Measurements from ENCODE around the gene SLC25A17.
"Not testable (repeated sequence)": the region's sequence is repeated elsewhere in the genome, so short reads cannot be mapped to it uniquely, and the experiment has no call there.

Gene SLC25A17

DNA sequence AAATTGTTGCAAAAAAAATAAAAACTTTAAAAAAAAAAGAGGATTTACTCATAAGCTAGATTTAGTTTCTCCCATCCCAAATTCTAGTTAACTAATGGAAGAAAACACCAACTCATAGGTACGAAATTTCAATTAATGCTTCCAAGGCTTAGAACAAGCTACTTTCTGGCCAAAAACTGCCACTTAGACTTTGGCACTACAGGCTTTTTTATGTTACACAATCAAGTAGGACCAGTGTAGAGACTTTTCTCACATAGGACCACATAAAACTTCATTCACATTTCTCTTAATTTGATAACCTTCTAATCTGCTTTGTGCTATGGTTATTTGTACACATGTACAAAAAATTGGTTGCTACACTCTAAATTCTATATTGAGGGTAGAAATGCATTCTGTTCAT lies 34.2 kb upstream of the SLC25A17 start:
- no peak overlapping the region for H3K4me3 ChIP-seq (ENCODE audit: low read depth in 1 of 2, low read length in 1 of 2)
- H3K27me3 ChIP-seq = no peaks in the 10 kb centered on the region
- H3K27ac ChIP-seq = no peak overlapping the region
- H3K36me3 ChIP-seq = peaks cover 5% of the 10 kb centered on the region
- no peaks in the 10 kb centered on the region for H3K9me3 ChIP-seq
- TF ChIP-seq, protein P1, sequence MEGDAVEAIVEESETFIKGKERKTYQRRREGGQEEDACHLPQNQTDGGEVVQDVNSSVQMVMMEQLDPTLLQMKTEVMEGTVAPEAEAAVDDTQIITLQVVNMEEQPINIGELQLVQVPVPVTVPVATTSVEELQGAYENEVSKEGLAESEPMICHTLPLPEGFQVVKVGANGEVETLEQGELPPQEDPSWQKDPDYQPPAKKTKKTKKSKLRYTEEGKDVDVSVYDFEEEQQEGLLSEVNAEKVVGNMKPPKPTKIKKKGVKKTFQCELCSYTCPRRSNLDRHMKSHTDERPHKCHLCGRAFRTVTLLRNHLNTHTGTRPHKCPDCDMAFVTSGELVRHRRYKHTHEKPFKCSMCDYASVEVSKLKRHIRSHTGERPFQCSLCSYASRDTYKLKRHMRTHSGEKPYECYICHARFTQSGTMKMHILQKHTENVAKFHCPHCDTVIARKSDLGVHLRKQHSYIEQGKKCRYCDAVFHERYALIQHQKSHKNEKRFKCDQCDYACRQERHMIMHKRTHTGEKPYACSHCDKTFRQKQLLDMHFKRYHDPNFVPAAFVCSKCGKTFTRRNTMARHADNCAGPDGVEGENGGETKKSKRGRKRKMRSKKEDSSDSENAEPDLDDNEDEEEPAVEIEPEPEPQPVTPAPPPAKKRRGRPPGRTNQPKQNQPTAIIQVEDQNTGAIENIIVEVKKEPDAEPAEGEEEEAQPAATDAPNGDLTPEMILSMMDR (IDR thresholded peaks at IDR 0.05) = no peak
- H3K4me1 ChIP-seq (ENCODE audit: control insufficient read depth in 1 of 2, insufficient read depth in 1 of 2, low read depth in 1 of 2, low read length in 1 of 2) = peaks cover 27 to 29% of the 10 kb centered on the region in 2 experiments

DNA sequence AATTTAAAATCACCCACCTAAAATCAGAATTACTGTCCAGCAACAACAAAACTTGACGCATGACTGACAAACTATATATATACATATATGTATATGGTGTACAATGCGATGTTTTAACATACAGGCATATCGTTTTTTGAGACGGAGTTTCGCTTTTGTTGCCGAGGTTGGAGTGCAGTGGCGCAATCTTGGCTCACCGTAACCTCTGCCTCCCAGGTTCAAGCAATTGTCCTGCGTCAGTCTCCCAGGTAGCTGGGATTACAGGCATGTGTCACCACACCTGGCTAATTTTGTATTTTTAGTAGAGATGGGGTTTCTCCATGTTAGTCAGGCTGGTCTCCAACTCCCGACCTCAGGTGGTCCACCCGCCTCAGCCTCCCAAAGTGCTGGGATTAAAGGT lies 26.7 kb upstream of the SLC25A17 start:
- not testable (repeated sequence) for H3K27ac ChIP-seq
- H3K36me3 ChIP-seq = peaks cover 52% of the 10 kb centered on the region

GRCh38 chr22:40844951-40845350 lies 25.8 kb upstream of the SLC25A17 start:
- Histone ChIP-seq H3K9me3 (no peaks in the 10 kb centered on the region), H3K27me3 (no peaks in the 10 kb centered on the region), H3K27ac (no peak overlapping the region), H3K4me1 (ENCODE audit: control insufficient read depth in 1 of 2, insufficient read depth in 1 of 2, low read depth in 1 of 2, low read length in 1 of 2) (no peaks in the 10 kb centered on the region), H3K36me3 (peaks cover 60% of the 10 kb centered on the region), H3K4me3 (ENCODE audit: low read depth in 1 of 2, low read length in 1 of 2) (no peak overlapping the region)
- TF ChIP-seq, protein P1 (IDR thresholded peaks at IDR 0.05) = no peak

More for the DNA sequence above, 26.7 kb upstream of the SLC25A17 start:
- not testable (repeated sequence) for H3K27me3 ChIP-seq; H3K4me1 ChIP-seq (ENCODE audit: control insufficient read depth in 1 of 2, insufficient read depth in 1 of 2, low read depth in 1 of 2, low read length in 1 of 2); H3K4me3 ChIP-seq (ENCODE audit: low read depth in 1 of 2, low read length in 1 of 2); H3K9me3 ChIP-seq

GRCh38 chr22:40838486-40838885 lies 19.3 kb upstream of the SLC25A17 start:
- H3K4me3 ChIP-seq (ENCODE audit: low read depth in 1 of 2, low read length in 1 of 2) = no peak overlapping the region
- no peaks in the 10 kb centered on the region for H3K27me3 ChIP-seq
- H3K9me3 ChIP-seq = no peaks in the 10 kb centered on the region
- TF ChIP-seq, protein P1 (IDR thresholded peaks at IDR 0.05) = no peak
- H3K27ac ChIP-seq = no peak overlapping the region
- H3K36me3 ChIP-seq = peaks cover 77% of the 10 kb centered on the region
- no peaks in the 10 kb centered on the region for H3K4me1 ChIP-seq (ENCODE audit: control insufficient read depth in 1 of 2, insufficient read depth in 1 of 2, low read depth in 1 of 2, low read length in 1 of 2)

- Histone ChIP-seq H3K36me3 (peaks cover 76% of the 10 kb centered on the region), H3K27ac (no peak overlapping the region), H3K9me3 (no peaks in the 10 kb centered on the region), H3K4me1 (ENCODE audit: control insufficient read depth in 1 of 2, insufficient read depth in 1 of 2, low read depth in 1 of 2, low read length in 1 of 2) (no peaks in the 10 kb centered on the region), H3K4me3 (ENCODE audit: low read depth in 1 of 2, low read length in 1 of 2) (no peak overlapping the region), H3K27me3 (no peaks in the 10 kb centered on the region)
- TF ChIP-seq, protein P1 (IDR thresholded peaks at IDR 0.05) = no peak
Observed at GRCh38 chr22:40834619-40835018, 15.5 kb upstream of the SLC25A17 start.

DNA sequence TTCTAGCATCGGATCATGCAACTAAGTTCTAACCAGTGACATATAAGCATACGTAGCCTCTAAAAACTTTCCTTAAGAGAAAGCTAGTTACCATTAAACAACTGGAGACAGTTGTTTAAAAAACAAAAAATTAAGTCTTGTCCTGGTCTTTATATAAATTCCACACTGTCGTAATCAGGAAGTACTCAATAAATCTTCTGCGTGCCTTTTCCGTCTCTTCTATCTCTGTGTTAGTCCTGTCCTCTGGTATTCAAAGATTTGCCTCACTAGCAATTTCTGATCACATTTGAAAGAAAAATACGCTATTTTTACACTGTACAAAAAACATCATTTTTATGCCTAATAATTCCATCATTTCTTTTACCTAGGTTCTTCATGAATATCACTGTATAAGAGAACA lies 10.0 kb upstream of the SLC25A17 start:
- Histone ChIP-seq H3K27ac (no peak overlapping the region), H3K36me3 (peaks cover 71% of the 10 kb centered on the region), H3K27me3 (no peaks in the 10 kb centered on the region), H3K4me1 (ENCODE audit: control insufficient read depth in 1 of 2, insufficient read depth in 1 of 2, low read depth in 1 of 2, low read length in 1 of 2) (no peaks in the 10 kb centered on the region), H3K4me3 (ENCODE audit: low read depth in 1 of 2, low read length in 1 of 2) (no peak overlapping the region), H3K9me3 (no peaks in the 10 kb centered on the region)
- TF ChIP-seq, protein P1 (IDR thresholded peaks at IDR 0.05) = no peak

Measured in neutrophil (primary cell).